Epidermal melanocyte (primary cell): Measurements from ENCODE around the gene POP4.
A peak's percentile ranks its signal among the peaks of the same experiment; 100 is the strongest.
"Not testable (repeated sequence)": the region's sequence is repeated elsewhere in the genome, so short reads cannot be mapped to it uniquely, and the experiment has no call there.

Experiments
- DNase-seq: peaks from one replicate; pipeline ENCODE4 v3.0.0; 2011; ENCODE audit warnings: low spot score; ENCODE audit not compliant: insufficient read length

The POP4 gene

GRCh38 chr19:29605653-29606419 is at the start of gene POP4:
POP4 (plus strand) TSS chr19:29606283; CDS start chr19:29606319, 36 bp downstream.
- DNase-seq, result peak; percentile 98

- DNase-seq, result not testable (repeated sequence)
Measured at GRCh38 chr19:29559110-29559509, 47.0 kb upstream of the POP4 start.

- no peak for DNase-seq
Measured at GRCh38 chr19:29559743-29560142, 46.3 kb upstream of the POP4 start.

GRCh38 chr19:29560313-29561075 is 45.6 kb upstream of the POP4 start:
- no peak for DNase-seq

- no peak for DNase-seq
Measured at GRCh38 chr19:29561601-29562000, 44.5 kb upstream of the POP4 start.

GRCh38 chr19:29562299-29563297 is 43.5 kb upstream of the POP4 start:
- no peak for DNase-seq

- DNase-seq, result no peak
Measured at GRCh38 chr19:29563486-29564101, 42.5 kb upstream of the POP4 start.

- DNase-seq, result no peak
Measured at GRCh38 chr19:29564574-29565005, 41.5 kb upstream of the POP4 start.

- DNase-seq, result no peak
Measured at GRCh38 chr19:29565171-29565570, 40.9 kb upstream of the POP4 start.

GRCh38 chr19:29566496-29567054 is 39.5 kb upstream of the POP4 start:
- no peak for DNase-seq

- no peak for DNase-seq
Measured at GRCh38 chr19:29567366-29567915, 38.6 kb upstream of the POP4 start.

- no peak for DNase-seq
Measured at GRCh38 chr19:29568036-29569025, 37.8 kb upstream of the POP4 start.

- no peak for DNase-seq
Measured at GRCh38 chr19:29569038-29569911, 36.8 kb upstream of the POP4 start.

- no peak for DNase-seq
Measured at GRCh38 chr19:29571181-29571580, 34.9 kb upstream of the POP4 start.

GRCh38 chr19:29573486-29573885 is 32.6 kb upstream of the POP4 start:
- no peak for DNase-seq

- DNase-seq, result no peak
Measured at GRCh38 chr19:29574510-29574909, 31.6 kb upstream of the POP4 start.

GRCh38 chr19:29576046-29576606 is 30.0 kb upstream of the POP4 start:
- no peak for DNase-seq
